Parathyroid adenoma (tissue), 2 donors: ENCODE measurements around the gene SUSD6.

Source experiments
- H2AFZ ChIP-seq: fragments of 300-600 bp; sonication (generic); one replicate; pipeline ENCODE4 v1.7.0; 2017; ENCODE audit warnings: antibody characterized with exemption, mild to moderate bottlenecking
- H3K27ac ChIP-seq: fragments of 300-600 bp; sonication (generic); one replicate; pipeline ENCODE4 v1.7.0; 2017
- H3K27me3 ChIP-seq: fragments of 300-600 bp; sonication (generic); one replicate; pipeline ENCODE4 v1.7.0; 2017; ENCODE audit warnings: low read length; ENCODE audit not compliant: control insufficient read depth, insufficient read depth
- H3K36me3 ChIP-seq: fragments of 300-600 bp; sonication (generic); one replicate; pipeline ENCODE4 v1.7.0; 2017; ENCODE audit warnings: low read length; ENCODE audit not compliant: control insufficient read depth, insufficient read depth
- H3K4me1 ChIP-seq: fragments of 300-600 bp; sonication (generic); one replicate; pipeline ENCODE4 v1.7.0; 2017; ENCODE audit warnings: control low read depth
- H3K4me2 ChIP-seq: fragments of 300-600 bp; sonication (generic); one replicate; pipeline ENCODE4 v1.7.0; 2017; ENCODE audit warnings: low read length
- H3K4me3 ChIP-seq: fragments of 300-600 bp; sonication (generic); one replicate; pipeline ENCODE4 v1.7.0; 2017; ENCODE audit warnings: low read depth, low read length
- H3K79me2 ChIP-seq: fragments of 300-600 bp; sonication (generic); one replicate; pipeline ENCODE4 v1.7.0; 2017; ENCODE audit warnings: control low read depth
- H3K9ac ChIP-seq: fragments of 300-600 bp; sonication (generic); one replicate; pipeline ENCODE4 v1.7.0; 2017; ENCODE audit warnings: mild to moderate bottlenecking
- H3K9me3 ChIP-seq: fragments of 300-600 bp; sonication (generic); one replicate; pipeline ENCODE4 v1.7.0; 2017; ENCODE audit warnings: low read length; ENCODE audit not compliant: control insufficient read depth
- TF ChIP-seq, protein P1 (sequence below): fragments of 300-600 bp; sonication (generic); IDR thresholded peaks from one replicate; pipeline ENCODE4 v1.7.0; 2017; ENCODE audit warnings: antibody characterized with exemption, mild to moderate bottlenecking
- donor health status: primary hyperparathyroidism.

SUSD6 gene

GRCh38 chr14:69660344-69661193 lies 49.2 kb downstream of the SUSD6 start:
- no peak overlapping the region for H3K27ac ChIP-seq
- H3K79me2 ChIP-seq: peaks cover 52% of the 10 kb centered on the region
- no peak overlapping the region for H3K4me3 ChIP-seq
- H3K36me3 ChIP-seq: no peaks in the 10 kb centered on the region
- H3K4me2 ChIP-seq: no peak overlapping the region
- H3K4me1 ChIP-seq: peaks cover 34% of the 10 kb centered on the region
- no peak overlapping the region for H3K9ac ChIP-seq
- TF ChIP-seq, protein P1, sequence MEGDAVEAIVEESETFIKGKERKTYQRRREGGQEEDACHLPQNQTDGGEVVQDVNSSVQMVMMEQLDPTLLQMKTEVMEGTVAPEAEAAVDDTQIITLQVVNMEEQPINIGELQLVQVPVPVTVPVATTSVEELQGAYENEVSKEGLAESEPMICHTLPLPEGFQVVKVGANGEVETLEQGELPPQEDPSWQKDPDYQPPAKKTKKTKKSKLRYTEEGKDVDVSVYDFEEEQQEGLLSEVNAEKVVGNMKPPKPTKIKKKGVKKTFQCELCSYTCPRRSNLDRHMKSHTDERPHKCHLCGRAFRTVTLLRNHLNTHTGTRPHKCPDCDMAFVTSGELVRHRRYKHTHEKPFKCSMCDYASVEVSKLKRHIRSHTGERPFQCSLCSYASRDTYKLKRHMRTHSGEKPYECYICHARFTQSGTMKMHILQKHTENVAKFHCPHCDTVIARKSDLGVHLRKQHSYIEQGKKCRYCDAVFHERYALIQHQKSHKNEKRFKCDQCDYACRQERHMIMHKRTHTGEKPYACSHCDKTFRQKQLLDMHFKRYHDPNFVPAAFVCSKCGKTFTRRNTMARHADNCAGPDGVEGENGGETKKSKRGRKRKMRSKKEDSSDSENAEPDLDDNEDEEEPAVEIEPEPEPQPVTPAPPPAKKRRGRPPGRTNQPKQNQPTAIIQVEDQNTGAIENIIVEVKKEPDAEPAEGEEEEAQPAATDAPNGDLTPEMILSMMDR: no peak
- no peak overlapping the region for H2AFZ ChIP-seq
- H3K27me3 ChIP-seq: no peaks in the 10 kb centered on the region
- no peaks in the 10 kb centered on the region for H3K9me3 ChIP-seq

DNA sequence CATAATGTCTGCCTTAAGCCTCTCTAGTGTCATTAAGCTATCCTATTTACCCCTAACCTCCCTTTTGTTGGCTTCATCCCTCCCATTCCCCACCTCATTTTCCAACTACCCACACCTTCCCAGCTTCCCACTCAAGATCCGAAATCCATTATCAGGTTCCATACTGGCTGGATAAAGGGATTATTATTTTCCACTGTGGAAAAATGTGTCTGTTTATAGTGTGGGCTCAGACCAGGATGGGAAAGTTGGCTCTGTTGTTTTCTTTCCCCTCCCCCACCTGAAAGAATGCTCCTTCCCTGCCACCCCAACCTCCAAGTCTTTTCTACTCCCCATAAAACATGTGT lies 49.8 kb downstream of the SUSD6 start:
- H3K27ac ChIP-seq: no peak overlapping the region
- TF ChIP-seq, protein P1: no peak
- no peaks in the 10 kb centered on the region for H3K9me3 ChIP-seq
- H3K79me2 ChIP-seq: peaks cover 51% of the 10 kb centered on the region
- H3K27me3 ChIP-seq: no peaks in the 10 kb centered on the region
- peaks cover 40% of the 10 kb centered on the region for H3K4me1 ChIP-seq
- no peak overlapping the region for H2AFZ ChIP-seq
- H3K36me3 ChIP-seq: no peaks in the 10 kb centered on the region
- H3K4me3 ChIP-seq: no peak overlapping the region
- no peak overlapping the region for H3K9ac ChIP-seq
- no peak overlapping the region for H3K4me2 ChIP-seq

- no peak overlapping the region for H3K9ac ChIP-seq
- TF ChIP-seq, protein P1: no peak
- H3K79me2 ChIP-seq: peaks cover 43% of the 10 kb centered on the region
- no peak overlapping the region for H2AFZ ChIP-seq
- no peaks in the 10 kb centered on the region for H3K36me3 ChIP-seq
- H3K27me3 ChIP-seq: no peaks in the 10 kb centered on the region
- H3K27ac ChIP-seq: peak overlapping the region; percentile 43
- H3K4me2 ChIP-seq: peak overlapping the region; percentile 9
- peaks cover 43% of the 10 kb centered on the region for H3K4me1 ChIP-seq
- no peak overlapping the region for H3K4me3 ChIP-seq
- H3K9me3 ChIP-seq: no peaks in the 10 kb centered on the region
Measured at GRCh38 chr14:69662636-69663299, 51.4 kb downstream of the SUSD6 start.

DNA sequence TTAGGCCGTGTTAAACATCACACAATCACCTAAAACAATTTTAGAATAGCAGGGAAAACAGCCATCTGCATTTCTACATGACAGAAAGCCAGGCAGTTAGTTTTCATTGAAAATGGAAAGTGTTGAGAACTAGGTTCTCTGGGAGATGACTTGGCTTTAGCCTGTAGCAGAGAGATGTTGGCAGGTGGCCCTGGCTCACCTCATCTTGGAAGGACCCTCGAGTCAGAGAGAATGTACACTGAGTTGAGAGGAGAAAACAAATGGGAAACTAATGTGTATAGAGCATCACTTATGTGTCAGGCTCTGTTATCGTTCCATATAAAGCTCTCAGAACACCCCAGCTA lies 51.9 kb downstream of the SUSD6 start:
- Histone ChIP-seq H3K9me3 (no peaks in the 10 kb centered on the region), H3K4me1 (peaks cover 42% of the 10 kb centered on the region), H3K4me3 (no peak overlapping the region)

More for the DNA sequence above, 51.9 kb downstream of the SUSD6 start:
- Histone ChIP-seq H2AFZ (no peak overlapping the region), H3K4me2 (no peak overlapping the region), H3K79me2 (peaks cover 47% of the 10 kb centered on the region), H3K9ac (no peak overlapping the region), H3K27me3 (no peaks in the 10 kb centered on the region), H3K27ac (peak overlapping the region; percentile 43), H3K36me3 (no peaks in the 10 kb centered on the region)
- TF ChIP-seq, protein P1: no peak
